AML-193 (cell line): ENCODE measurements around the gene PRKCQ.
"Not testable (repeated sequence)": the region's sequence is repeated elsewhere in the genome, so short reads cannot be mapped to it uniquely, and the experiment has no call there.

Experiments used
- DNase-seq, 2 experiments: peaks; one replicate each; lab custom pipeline; 2025; lab: John Stamatoyannopoulos, UW

The PRKCQ gene

DNA sequence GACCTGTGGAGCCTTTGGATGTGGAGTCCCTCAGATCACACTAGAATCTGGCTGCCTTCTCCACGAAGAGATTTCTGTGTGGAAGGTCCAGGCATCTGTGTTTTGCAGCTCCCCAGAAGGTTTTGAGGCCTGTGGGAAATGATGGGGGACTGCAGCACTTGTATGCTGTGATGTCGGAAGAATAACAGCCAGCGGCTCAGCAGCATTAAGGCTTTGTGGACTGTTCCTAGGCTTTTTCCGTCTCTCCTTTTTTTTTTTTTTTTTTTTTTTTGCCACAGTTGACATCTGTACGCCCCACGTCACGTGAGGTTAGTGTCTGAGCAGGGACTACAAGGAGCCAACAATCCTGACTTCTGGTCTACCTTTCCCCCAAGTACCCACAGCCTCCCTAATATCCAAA, 196.0 kb downstream of the PRKCQ start:
- no peak for DNase-seq

DNA sequence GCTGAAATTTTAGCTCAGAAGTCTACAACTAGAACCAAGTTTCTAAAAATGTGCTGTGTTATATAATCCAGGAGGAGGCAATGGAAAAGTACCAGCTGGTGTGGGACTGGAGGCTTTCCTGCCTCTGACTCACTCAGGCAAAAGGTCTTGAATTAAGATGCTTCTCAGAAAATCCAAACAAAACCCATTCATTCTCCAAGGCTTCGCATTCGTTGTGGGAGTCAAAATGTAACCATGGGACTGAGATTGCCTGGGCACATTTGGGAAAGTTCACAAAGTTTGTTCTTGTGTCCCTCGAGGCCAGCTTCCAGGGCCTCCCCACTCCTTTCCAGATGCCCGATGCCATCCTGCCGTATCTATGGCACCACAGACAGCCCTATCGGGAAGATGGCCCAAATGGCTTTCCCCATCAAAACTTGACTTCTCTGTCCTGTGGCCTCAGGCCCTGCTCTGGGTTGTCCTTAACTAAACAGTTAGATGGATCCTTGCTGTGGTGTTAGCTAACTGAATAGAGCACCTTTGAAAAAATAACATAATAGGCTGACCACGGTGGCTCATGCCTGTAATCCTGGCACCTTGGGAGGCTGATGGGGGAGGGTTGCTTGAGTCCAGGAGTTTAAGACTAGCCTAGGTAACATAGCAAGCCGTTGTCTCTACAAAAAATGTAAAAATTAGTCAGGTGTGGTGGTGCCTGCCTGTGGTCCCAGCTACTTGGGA, 196.8 kb downstream of the PRKCQ start:
- DNase-seq, result no peak

DNA sequence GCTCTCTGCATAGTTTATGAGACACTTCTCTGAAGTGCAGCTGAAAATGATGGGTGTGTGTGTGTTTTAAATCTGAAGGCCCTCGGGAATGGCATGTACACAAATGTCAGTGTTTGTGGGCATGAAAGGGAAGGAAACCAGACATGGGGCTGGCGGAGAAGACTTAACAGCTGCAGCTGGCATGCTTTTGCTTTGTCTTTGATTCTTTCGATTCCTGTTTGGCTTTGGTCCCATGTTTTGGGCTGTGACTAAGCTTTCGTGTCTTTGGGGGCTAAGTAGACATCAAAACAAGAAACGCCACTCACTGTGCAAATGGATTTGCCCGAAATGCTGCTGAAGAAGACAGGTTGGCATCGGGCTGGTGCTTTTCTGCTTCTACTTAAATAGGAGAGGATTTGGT, 198.0 kb downstream of the PRKCQ start:
- DNase-seq, result no peak

DNA sequence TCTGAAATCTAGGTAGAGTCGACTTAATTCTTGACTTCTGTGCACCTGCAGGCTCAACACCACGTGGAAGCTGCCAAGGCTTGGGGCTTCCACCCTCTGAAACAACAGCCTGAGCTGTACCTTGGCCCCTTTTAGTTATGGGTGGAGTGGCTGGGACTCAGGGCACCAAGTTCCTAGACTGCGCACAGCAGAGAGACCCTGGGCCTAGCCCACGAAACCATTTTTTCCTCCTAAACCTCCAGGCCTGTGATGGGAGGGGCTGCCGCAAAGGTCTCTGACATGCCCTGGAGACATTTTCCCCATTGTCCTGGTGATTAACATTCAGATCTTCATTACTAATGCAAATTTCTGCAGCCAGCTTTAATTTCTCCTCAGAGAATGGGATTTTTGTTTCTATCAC, 199.6 kb downstream of the PRKCQ start:
- DNase-seq, result not testable (repeated sequence)

DNA sequence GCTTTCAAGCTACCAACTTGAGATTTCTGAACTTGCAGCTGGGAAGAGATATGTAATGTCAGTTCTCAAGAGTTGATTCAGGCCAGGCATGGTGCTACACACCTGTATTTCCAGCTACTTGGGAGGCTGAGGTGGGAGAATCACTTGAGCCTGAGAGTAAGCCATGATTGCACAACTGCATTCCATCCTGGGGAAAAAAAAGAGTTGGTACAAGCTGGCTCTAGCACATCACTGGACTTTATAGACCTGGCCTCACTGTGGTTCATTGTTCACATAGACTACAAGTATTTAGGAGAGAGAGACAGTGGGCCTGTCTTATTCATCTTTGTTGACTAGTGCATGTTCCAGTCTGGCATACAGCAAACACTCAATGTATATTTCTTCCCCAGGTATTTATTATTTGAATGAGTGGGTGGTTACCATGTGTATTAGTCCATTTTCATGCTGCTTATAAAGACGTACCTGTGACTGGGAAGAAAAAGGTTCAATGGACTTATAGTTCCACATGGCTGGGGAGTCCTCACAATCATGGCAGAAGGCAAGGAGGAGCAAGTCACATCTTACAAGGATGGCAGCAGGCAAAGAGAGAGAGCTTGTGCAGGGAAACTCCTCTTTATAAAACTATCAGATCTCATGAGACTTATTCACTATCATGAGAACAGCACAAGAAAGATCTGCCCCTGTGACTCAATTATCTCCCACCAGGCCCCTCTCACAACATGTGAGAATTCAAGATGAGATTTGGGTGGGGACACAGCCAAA, 200.9 kb downstream of the PRKCQ start:
- no peak for DNase-seq
